PC-9 (cell line): Measurements from ENCODE around the gene NPIPB9. TPM values are rescaled to one million over a fixed set of nuclear protein-coding genes. Genes with fewer than 3 reads are reported as not detected.
A peak's percentile ranks its signal among the peaks of the same experiment; 100 is the strongest.

ENCODE experiments used
- BruUV-seq: library from RNA; stranded (reverse); fragments of 400-500 nt; replicated peaks from 2 replicates; lab custom pipeline; 2021; lab: Mats Ljungman, UMichigan
- CTCF ChIA-PET: fragments of 300-600 bp; sonication (Branson Sonifier 250); formaldehyde crosslinking; loops from one replicate; lab custom pipeline; 2022; ENCODE audit warnings: antibody characterized with exemption; lab: Charles Lee
- POLR2A ChIA-PET: fragments of 300-600 bp; sonication (Branson Sonifier 250); formaldehyde crosslinking; loops from one replicate; lab custom pipeline; 2022; ENCODE audit warnings: antibody characterized with exemption; ENCODE audit not compliant: unreplicated experiment; lab: Charles Lee
- DNase-seq, 2 experiments: peaks; one replicate each; pipeline versions ENCODE4 v3.0.0 to v3.0.0-alpha.2; 2015 to 2022; ENCODE audit warnings: mixed read lengths in 1 of 2
- H2AFZ ChIP-seq: fragments of 200-600 bp; sonication (generic); 2 replicates; pipeline ENCODE4 v1.8.1; 2017; ENCODE audit warnings: antibody characterized with exemption
- H3F3A ChIP-seq: fragments of 200-600 bp; sonication (generic); 2 replicates; pipeline ENCODE4 v1.8.1; 2017; ENCODE audit warnings: antibody characterized with exemption, mild to moderate bottlenecking, low read depth; ENCODE audit not compliant: insufficient read depth
- H3K27ac ChIP-seq: fragments of 200-600 bp; sonication (generic); 2 replicates; pipeline ENCODE4 v1.6.1; 2016; ENCODE audit warnings: mixed run types
- H3K27me3 ChIP-seq: fragments of 200-600 bp; sonication (generic); 2 replicates; pipeline ENCODE4 v1.6.1; 2016; ENCODE audit warnings: low read depth, mixed run types; ENCODE audit not compliant: insufficient read depth
- H3K36me3 ChIP-seq: fragments of 200-600 bp; sonication (generic); 2 replicates; pipeline ENCODE4 v1.6.1; 2016; ENCODE audit warnings: low read depth, mixed run types
- H3K4me1 ChIP-seq: fragments of 200-600 bp; sonication (generic); replicated peaks from 2 replicates; pipeline ENCODE4 v1.6.1; 2016; ENCODE audit warnings: mixed run types; ENCODE audit not compliant: insufficient read depth
- H3K4me2 ChIP-seq: fragments of 200-600 bp; sonication (generic); 2 replicates; pipeline ENCODE4 v1.6.1; 2017; ENCODE audit warnings: mixed run types
- H3K4me3 ChIP-seq: fragments of 200-600 bp; sonication (generic); 2 replicates; pipeline ENCODE4 v1.6.1; 2016; ENCODE audit warnings: mixed run types
- H3K79me2 ChIP-seq: fragments of 200-600 bp; sonication (generic); 2 replicates; pipeline ENCODE4 v1.6.1; 2017; ENCODE audit warnings: low read depth, mixed run types
- H3K9me2 ChIP-seq: fragments of 200-600 bp; sonication (generic); 2 replicates; pipeline ENCODE4 v1.8.1; 2017; ENCODE audit warnings: mild to moderate bottlenecking; ENCODE audit not compliant: insufficient read depth
- H3K9me3 ChIP-seq: fragments of 200-600 bp; sonication (generic); 2 replicates; pipeline ENCODE4 v1.8.1; 2016; ENCODE audit warnings: low read depth; ENCODE audit not compliant: insufficient read depth
- H4K20me1 ChIP-seq: fragments of 200-600 bp; sonication (generic); 2 replicates; pipeline ENCODE4 v1.8.1; 2017; ENCODE audit not compliant: insufficient read depth
- CTCF ChIP-seq: fragments of 200-600 bp; sonication (generic); conservative IDR thresholded peaks from 2 replicates; pipeline ENCODE4 v1.6.1; 2017; ENCODE audit warnings: mixed run types, antibody characterized with exemption, mild to moderate bottlenecking, moderate library complexity
- EZH2 ChIP-seq: fragments of 200-600 bp; sonication (generic); IDR thresholded peaks from 2 replicates; pipeline ENCODE4 v1.8.0; 2017; ENCODE audit warnings: antibody characterized with exemption, low read depth
- intact Hi-C: fragments of 100-400 bp; cut with micrococcal nuclease; formaldehyde crosslinking; loops from one replicate; pipeline ENCODE4 v1.10.0; 2022; ENCODE audit not compliant: unreplicated experiment
- microRNA-seq: library from miRNA; unstranded; fragments of <30 nt; microRNA quantifications from one replicate; pipeline ENCODE4 v1.2.0, GENCODE V29; 2021; ENCODE audit warnings: borderline number of aligned reads, borderline replicate concordance
- total RNA-seq: library from RNA; stranded (reverse); gene quantifications from 2 replicates; pipeline ENCODE4 v1.2.3, GENCODE V29; 2021

The NPIPB9 gene
- total RNA-seq, 1 experiment from 2014 or later, result 6.1 TPM

GRCh38 chr16:28821874-28822519 lies 70.4 kb downstream of the NPIPB9 start:
- peak overlapping the region; percentile 98 for H3K4me2 ChIP-seq
- H3K79me2 ChIP-seq, result peaks cover 65% of the 10 kb centered on the region
- H3K4me1 ChIP-seq, result peaks cover 21% of the 10 kb centered on the region
- H2AFZ ChIP-seq, result peak overlapping the region; percentile 82
- ChIA-PET POLR2A (interaction anchor here (0.6 to 0.7 kb wide), 4 partner anchors 23 to 205 kb away, joined by 3 to 8 read pairs (median 4); partner anchors contain the start of gene TUFM), CTCF (interaction anchor here (0.7 kb wide), 1 partner anchor 24 kb away, joined by 5 read pairs; the partner anchor contains the start of gene TUFM)
- H3F3A ChIP-seq, result peaks cover 49% of the 10 kb centered on the region
- H3K4me3 ChIP-seq, result peak overlapping the region; percentile 74
- BruUV-seq, result TSS peak; percentile 65
- no peaks in the 10 kb centered on the region for H3K27me3 ChIP-seq
- no peaks in the 10 kb centered on the region for H3K9me3 ChIP-seq
- H4K20me1 ChIP-seq, result peaks cover 19% of the 10 kb centered on the region
- peaks cover 24% of the 10 kb centered on the region for H3K36me3 ChIP-seq
- intact Hi-C loops, result no loop called here
- DNase-seq, result no peak
- TF ChIP-seq CTCF (no peak; the same call in 1 of the 2 replicates), EZH2 (no peak)
- peak overlapping the region; percentile 86 for H3K27ac ChIP-seq
- H3K9me2 ChIP-seq, result no peaks in the 10 kb centered on the region

Small RNA genes lying within 50 kb of the gene (microRNA-seq; reads per million reads assigned to microRNA genes)
- not detected for gene MIR6862-2

Other genes with a start within 250 kb of the NPIPB9 start
- not detected in 2 replicates for gene IL27, start 245.0 kb upstream of the NPIPB9 start, total RNA-seq
- gene NUPR1, start 212.8 kb upstream of the NPIPB9 start, total RNA-seq, result 17.3 and 21.3 TPM in 2 replicates
- gene SGF29, start 197.9 kb upstream of the NPIPB9 start, total RNA-seq, result 45.3 and 51.1 TPM in 2 replicates
- gene SULT1A2, start 154.7 kb upstream of the NPIPB9 start, total RNA-seq, result 21.8 and 23.0 TPM in 2 replicates
- 82.0 and 98.8 TPM in 2 replicates for gene SULT1A1, start 141.7 kb upstream of the NPIPB9 start, total RNA-seq
- gene NPIPB8, start 113.7 kb upstream of the NPIPB9 start, total RNA-seq, result 2.2 and 4.1 TPM in 2 replicates
- 728 and 782 TPM in 2 replicates for gene EIF3C, start 40.3 kb upstream of the NPIPB9 start, total RNA-seq
- 298 and 356 TPM in 2 replicates for gene ATXN2L, start 71.2 kb downstream of the NPIPB9 start, total RNA-seq
- gene TUFM, start 94.6 kb downstream of the NPIPB9 start, total RNA-seq, result 342 and 448 TPM in 2 replicates
- gene SH2B1, start 112.1 kb downstream of the NPIPB9 start, total RNA-seq, result 105 and 110 TPM in 2 replicates
- 8.3 and 10.7 TPM in 2 replicates for gene ATP2A1, start 126.7 kb downstream of the NPIPB9 start, total RNA-seq
- gene RABEP2, start 173.5 kb downstream of the NPIPB9 start, total RNA-seq, result 48.5 and 70.5 TPM in 2 replicates
- not detected in 2 replicates for gene CD19, start 180.2 kb downstream of the NPIPB9 start, total RNA-seq
- 72.3 and 73.0 TPM in 2 replicates for gene NFATC2IP, start 199.2 kb downstream of the NPIPB9 start, total RNA-seq
- 72.0 and 96.2 TPM in 2 replicates for gene SPNS1, start 223.0 kb downstream of the NPIPB9 start, total RNA-seq
- gene LAT, start 233.3 kb downstream of the NPIPB9 start, total RNA-seq, result 12.4 and 13.0 TPM in 2 replicates